ENCODE results near the gene PDE6A. TPM values are rescaled to one million over a fixed set of nuclear protein-coding genes. Genes with fewer than 3 reads are reported as not detected.

Gene PDE6A
- total and polyA plus RNA-seq, 2 of the 8 experiments (the other 6 are each of a cell fraction or from before 2014, with no cell fraction given): not detected

- TF ChIP-seq SIN3A (conservative IDR thresholded peaks at IDR 0.05 in 1 of 2, IDR thresholded peaks at IDR 0.05 in 1 of 2; ENCODE audit: low read depth in 1 of 2, low read length in 2 of 2) (no peak), POLR2AphosphoS5 (IDR thresholded peaks at IDR 0.05; ENCODE audit: low read depth, low read length) (no peak), SP1 (IDR thresholded peaks at IDR 0.05; ENCODE audit: low read depth, low read length) (no peak), TCF12 (IDR thresholded peaks at IDR 0.05; ENCODE audit: low read depth, low read length) (no peak), FOSL1 (IDR thresholded peaks at IDR 0.05; ENCODE audit: insufficient read depth, low read depth, low read length) (no peak), CEBPB (IDR thresholded peaks at IDR 0.05; ENCODE audit: low read depth, low read length) (no peak), CBX8 (IDR thresholded peaks at IDR 0.05; ENCODE audit: borderline replicate concordance, low read depth, low read length) (no peak), RBBP5 (IDR thresholded peaks at IDR 0.05; ENCODE audit: borderline replicate concordance, low read depth, low read length) (no peak), JUND (IDR thresholded peaks at IDR 0.05; ENCODE audit: low read length) (no peak), RAD21 (IDR thresholded peaks at IDR 0.05 in 1 of 2, conservative IDR thresholded peaks at IDR 0.05 in 1 of 2; ENCODE audit: low read depth in 2 of 2, low read length in 2 of 2) (peak; percentile 22 to 49)
- TF ChIP-seq, protein P1, sequence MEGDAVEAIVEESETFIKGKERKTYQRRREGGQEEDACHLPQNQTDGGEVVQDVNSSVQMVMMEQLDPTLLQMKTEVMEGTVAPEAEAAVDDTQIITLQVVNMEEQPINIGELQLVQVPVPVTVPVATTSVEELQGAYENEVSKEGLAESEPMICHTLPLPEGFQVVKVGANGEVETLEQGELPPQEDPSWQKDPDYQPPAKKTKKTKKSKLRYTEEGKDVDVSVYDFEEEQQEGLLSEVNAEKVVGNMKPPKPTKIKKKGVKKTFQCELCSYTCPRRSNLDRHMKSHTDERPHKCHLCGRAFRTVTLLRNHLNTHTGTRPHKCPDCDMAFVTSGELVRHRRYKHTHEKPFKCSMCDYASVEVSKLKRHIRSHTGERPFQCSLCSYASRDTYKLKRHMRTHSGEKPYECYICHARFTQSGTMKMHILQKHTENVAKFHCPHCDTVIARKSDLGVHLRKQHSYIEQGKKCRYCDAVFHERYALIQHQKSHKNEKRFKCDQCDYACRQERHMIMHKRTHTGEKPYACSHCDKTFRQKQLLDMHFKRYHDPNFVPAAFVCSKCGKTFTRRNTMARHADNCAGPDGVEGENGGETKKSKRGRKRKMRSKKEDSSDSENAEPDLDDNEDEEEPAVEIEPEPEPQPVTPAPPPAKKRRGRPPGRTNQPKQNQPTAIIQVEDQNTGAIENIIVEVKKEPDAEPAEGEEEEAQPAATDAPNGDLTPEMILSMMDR (IDR thresholded peaks at IDR 0.05; ENCODE audit: control extremely low read depth in 1 of 3, insufficient read depth in 1 of 3, low read depth in 1 of 3, low read length in 3 of 3): peak; percentile 60 to 75 (median 67)
Measured at GRCh38 chr5:149932445-149933350, 11.9 kb downstream of the PDE6A start (continued).
